GM12864 (cell line): Measurements from ENCODE around the gene HDLBP.

Experiments used
- DNase-seq: peaks from one replicate; pipeline ENCODE4 v3.0.0-alpha.2; 2011; ENCODE audit warnings: low read depth
- H3K4me3 ChIP-seq: 2 replicates; pipeline ENCODE4 v1.5.1; 2011; ENCODE audit warnings: mild to moderate bottlenecking, low read depth, low read length, control low read depth
- TF ChIP-seq, protein P1 (sequence below): IDR thresholded peaks from 2 replicates; pipeline ENCODE4 v1.5.1; 2011; ENCODE audit warnings: low read depth, mild to moderate bottlenecking, moderate library complexity, low read length, control low read depth, inconsistent platforms; ENCODE audit errors: missing control alignments

The HDLBP gene

DNA sequence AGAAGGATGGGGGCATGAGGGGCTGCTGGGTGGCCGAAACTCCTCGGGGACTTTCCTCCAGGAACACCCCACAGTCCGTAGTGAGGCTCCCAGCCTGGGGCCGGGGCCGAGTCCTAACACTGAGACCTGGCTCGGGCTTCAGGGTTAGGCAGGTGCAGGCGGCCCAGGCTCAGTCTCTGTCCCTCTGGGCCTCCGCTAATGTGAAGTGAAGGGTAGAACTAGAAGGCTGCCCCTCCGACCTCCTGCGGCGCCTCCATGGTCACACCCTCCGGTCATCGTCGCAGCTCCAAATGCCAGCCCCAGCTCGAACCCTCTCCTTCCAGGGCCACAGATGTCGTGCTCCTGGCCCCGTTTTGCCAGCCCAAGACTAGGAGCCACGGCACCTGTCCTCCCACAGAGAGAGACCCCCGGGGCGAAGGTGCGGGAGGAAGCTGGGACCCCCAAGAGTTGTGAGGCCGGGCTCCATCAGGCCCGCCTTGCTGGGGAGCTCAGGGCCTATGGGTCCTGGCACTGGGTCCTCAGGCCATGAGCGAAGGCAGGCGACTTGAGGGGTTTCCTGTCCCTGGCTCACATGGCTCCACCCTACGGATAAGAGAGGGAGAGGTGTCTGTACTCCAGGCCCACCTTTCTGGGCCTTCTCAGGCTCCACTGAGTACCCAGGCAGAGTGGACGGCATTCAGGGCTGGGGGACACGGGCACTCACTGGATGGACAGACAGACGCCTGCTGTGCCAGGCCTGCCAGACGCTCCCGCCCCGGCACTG is 126.2 kb downstream of the HDLBP start:
- H3K4me3 ChIP-seq, result no peak overlapping the region
- TF ChIP-seq, protein P1, sequence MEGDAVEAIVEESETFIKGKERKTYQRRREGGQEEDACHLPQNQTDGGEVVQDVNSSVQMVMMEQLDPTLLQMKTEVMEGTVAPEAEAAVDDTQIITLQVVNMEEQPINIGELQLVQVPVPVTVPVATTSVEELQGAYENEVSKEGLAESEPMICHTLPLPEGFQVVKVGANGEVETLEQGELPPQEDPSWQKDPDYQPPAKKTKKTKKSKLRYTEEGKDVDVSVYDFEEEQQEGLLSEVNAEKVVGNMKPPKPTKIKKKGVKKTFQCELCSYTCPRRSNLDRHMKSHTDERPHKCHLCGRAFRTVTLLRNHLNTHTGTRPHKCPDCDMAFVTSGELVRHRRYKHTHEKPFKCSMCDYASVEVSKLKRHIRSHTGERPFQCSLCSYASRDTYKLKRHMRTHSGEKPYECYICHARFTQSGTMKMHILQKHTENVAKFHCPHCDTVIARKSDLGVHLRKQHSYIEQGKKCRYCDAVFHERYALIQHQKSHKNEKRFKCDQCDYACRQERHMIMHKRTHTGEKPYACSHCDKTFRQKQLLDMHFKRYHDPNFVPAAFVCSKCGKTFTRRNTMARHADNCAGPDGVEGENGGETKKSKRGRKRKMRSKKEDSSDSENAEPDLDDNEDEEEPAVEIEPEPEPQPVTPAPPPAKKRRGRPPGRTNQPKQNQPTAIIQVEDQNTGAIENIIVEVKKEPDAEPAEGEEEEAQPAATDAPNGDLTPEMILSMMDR, result no peak
- no peak for DNase-seq

DNA sequence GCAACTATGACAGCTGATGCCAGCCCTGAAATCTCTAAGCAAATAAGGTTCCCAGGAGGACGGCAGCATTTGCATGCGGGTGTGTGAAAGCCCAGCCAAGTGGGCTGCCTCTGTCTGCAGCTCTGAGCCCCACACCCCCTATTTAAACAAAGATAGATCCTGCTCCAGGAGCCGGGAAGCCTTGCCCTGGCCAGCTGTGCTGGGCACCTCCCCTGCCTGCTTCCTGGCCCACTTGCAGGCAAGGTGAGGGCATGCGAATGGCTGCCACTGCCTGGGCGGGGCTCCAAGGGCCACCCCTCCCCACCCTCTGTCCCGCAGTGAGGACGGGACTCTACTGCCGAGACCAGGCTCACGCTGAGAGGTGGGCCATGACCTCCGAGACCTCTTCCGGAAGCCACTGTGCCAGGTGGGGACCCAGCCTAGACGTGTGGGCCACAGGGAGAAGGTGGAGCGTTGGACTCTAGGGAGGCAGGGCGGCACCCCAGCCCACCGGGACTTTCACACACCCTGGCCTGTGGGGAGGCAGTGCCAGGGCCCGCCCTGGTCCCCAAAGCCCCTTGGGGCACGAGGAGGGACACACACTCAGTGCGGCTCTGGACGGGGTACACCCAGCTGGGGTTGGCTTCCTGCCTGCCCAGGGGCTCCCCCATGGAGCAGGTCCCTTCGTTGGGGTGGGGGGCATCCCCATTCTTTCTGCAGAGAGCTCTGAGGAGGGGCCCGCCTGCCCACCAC is 126.9 kb downstream of the HDLBP start, which contains the start of gene ANO7:
ANO7 (plus strand) TSS at position 317 of the 732 bp plus-strand sequence. CDS start 1,387 bp downstream, outside the sequence.
- no peak within 1 kb of the TSS for H3K4me3 ChIP-seq
- DNase-seq, result no peak
- TF ChIP-seq, protein P1, result no peak

DNA sequence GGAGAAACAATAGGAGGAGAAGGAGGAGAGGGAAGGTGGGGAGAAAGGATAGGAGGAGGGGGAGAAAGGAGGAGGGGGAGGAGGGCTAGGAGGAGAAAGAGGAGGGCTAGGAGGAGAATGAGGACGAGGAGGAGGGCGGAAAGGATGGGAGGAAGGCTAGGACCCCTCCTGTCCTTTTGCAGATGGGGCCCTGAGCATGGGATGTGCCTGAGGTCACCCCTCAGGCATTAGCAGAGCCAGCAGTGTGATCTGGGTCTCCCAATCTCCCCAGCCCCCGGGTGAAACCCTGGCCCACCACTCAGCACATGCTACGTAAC is 127.6 kb downstream of the HDLBP start:
- no peak for DNase-seq
- TF ChIP-seq, protein P1, result no peak
- no peak overlapping the region for H3K4me3 ChIP-seq

DNA sequence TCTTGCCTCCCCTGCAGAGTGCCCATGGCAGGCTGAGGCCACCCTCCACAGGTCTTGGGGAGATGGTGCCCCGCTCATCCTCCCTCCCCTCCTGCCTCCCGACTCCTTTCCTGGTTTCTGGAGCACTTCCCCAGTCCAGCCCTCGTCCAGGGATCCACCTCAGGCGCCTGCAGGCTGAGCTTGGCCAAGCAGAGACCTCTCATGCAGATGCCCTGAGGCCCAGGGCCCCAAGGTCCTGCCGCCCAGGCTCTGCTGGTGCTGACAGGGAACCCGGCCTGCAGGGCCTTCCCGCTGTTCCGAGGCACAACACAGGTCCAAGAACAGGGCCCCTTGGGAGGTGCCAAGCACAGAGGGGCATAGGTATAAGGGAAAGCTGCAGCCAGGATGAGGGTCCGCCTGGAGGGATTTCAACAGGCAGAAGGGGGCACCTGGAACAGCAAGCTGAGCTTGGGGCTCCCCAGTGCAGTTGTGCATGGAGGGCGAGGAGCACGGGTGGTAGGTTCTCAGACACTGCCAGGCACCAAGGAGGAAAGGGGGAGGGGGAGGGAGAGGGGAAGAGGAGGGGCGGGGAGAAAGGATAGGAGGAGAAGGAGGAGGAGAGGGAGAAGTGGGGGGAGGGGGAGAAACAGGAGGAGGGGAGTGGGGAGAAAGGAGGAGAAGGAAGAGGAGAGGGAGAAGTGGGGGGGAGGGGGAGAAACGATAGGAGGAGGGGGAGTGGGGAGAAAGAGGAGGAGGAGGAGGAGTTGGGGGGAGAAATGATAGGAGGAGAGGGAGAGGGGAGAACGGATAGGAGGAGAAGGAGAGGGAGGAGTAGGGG is 128.2 kb downstream of the HDLBP start:
- H3K4me3 ChIP-seq, result no peak overlapping the region
- DNase-seq, result no peak
- TF ChIP-seq, protein P1, result no peak

DNA sequence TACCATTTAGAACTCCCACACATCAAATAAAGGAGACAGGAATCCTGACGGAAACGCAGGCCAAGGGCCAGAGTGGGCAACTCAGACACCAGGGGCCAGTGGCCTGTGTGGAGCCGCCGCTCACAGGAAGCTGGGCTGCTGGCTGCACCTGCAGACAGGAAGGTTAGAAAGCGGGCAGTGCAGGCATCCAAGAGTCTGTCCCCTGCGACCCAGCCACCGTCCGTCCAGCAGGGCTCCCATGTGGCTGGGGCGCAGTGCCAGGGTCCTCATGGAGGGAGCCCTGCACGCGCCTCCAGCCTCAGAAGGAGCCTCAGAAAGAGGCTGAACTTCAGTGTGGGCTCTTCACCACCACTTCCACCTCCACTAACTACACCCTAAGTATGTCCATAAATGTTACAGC is 129.5 kb downstream of the HDLBP start:
- TF ChIP-seq, protein P1, result no peak
- no peak overlapping the region for H3K4me3 ChIP-seq
- no peak for DNase-seq

DNA sequence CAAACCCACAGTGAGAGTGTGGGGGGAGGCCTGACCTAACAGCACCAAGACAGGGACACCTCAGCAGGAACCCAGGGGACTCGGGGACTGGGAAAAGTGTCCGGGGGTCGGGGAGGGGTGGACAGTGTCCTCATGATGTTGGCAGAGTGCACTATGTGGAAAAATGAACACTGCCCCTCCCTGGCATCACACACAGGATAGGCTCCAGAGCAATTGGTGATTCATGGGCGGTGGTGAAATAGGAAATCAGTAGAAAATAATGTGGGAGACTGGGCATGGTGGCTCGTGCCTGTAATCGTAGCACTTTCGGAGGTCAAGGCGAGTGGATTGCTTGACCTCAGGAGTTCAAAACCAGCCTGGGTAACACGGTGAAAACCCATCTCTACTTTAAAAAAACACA is 130.6 kb downstream of the HDLBP start:
- TF ChIP-seq, protein P1, result no peak
- H3K4me3 ChIP-seq, result no peak overlapping the region
- DNase-seq, result no peak
